Measurements from ENCODE around the gene ZNF138.

ZNF138 gene

GRCh38 chr7:64876792-64877713 lies 82.8 kb downstream of the ZNF138 start:
- peak; percentile 66 for DNase-seq

- DNase-seq, result no peak
Measured at GRCh38 chr7:64877714-64878610, 83.7 kb downstream of the ZNF138 start.

- DNase-seq, result no peak
Measured at GRCh38 chr7:64878684-64879083, 84.5 kb downstream of the ZNF138 start.

GRCh38 chr7:64879086-64879730 lies 85.0 kb downstream of the ZNF138 start:
- no peak for DNase-seq

- no peak for DNase-seq
Measured at GRCh38 chr7:64879800-64880199, 85.6 kb downstream of the ZNF138 start.

GRCh38 chr7:64880322-64881297 lies 86.4 kb downstream of the ZNF138 start:
- no peak for DNase-seq

GRCh38 chr7:64881461-64882287 lies 87.4 kb downstream of the ZNF138 start:
- no peak for DNase-seq

GRCh38 chr7:64882341-64883112 lies 88.3 kb downstream of the ZNF138 start:
- DNase-seq, result no peak
